CD4-positive, alpha-beta memory T cell (primary cell): ENCODE measurements around the gene GMDS. TPM values are rescaled to one million over a fixed set of nuclear protein-coding genes. Genes with fewer than 3 reads are reported as not detected.

ENCODE experiments used
- CTCF ChIA-PET: fragments of 350-600 bp; sonication (Branson Sonifier 250); formaldehyde crosslinking; loops from one replicate; lab custom pipeline; 2021; ENCODE audit warnings: inconsistent platforms; ENCODE audit not compliant: partially characterized antibody; lab: Charles Lee
- POLR2A ChIA-PET: fragments of 350-600 bp; sonication (Branson Sonifier 250); formaldehyde crosslinking; loops from one replicate; lab custom pipeline; 2021; ENCODE audit not compliant: partially characterized antibody; lab: Charles Lee
- DNase-seq, 5 donors: peaks; one replicate each; pipeline versions ENCODE4 v3.0.0 to v3.0.0-alpha.2; 2020 to 2022; ENCODE audit warnings: mixed read lengths in 1 of 5
- H3K27ac ChIP-seq: one replicate; pipeline ENCODE4 v1.7.0; 2013; ENCODE audit warnings: low read depth, low read length
- H3K27me3 ChIP-seq: 2 replicates; pipeline ENCODE4 v1.7.0; 2013; ENCODE audit warnings: mild to moderate bottlenecking, low read length, moderate library complexity; ENCODE audit not compliant: insufficient read depth
- H3K36me3 ChIP-seq: 2 replicates; pipeline ENCODE4 v1.7.0; 2013; ENCODE audit warnings: mild to moderate bottlenecking, low read length, moderate library complexity; ENCODE audit not compliant: insufficient read depth
- H3K4me1 ChIP-seq: 2 replicates; pipeline ENCODE4 v1.7.0; 2013; ENCODE audit warnings: mild to moderate bottlenecking, low read length, moderate library complexity; ENCODE audit not compliant: insufficient read depth
- H3K4me3 ChIP-seq, 2 donors: one replicate each; pipeline ENCODE4 v1.7.0; 2013; ENCODE audit warnings: low read length in 2 of 2, mild to moderate bottlenecking in 1 of 2
- H3K9me3 ChIP-seq, 2 donors: one replicate each; pipeline ENCODE4 v1.7.0; 2013; ENCODE audit warnings: low read length in 2 of 2, control low read depth in 1 of 2; ENCODE audit not compliant: control insufficient read depth in 1 of 2
- H3K27ac Mint-ChIP-seq, 7 donors: one replicate each; pipeline ENCODE4 v1.8.0; 2020 to 2021; ENCODE audit warnings: mixed read lengths in 7 of 7, mild to moderate bottlenecking in 6 of 7, inconsistent platforms in 3 of 7, moderate library complexity in 3 of 7
- H3K27me3 Mint-ChIP-seq, 2 donors: one replicate each; pipeline ENCODE4 v1.8.0; 2020 to 2021; ENCODE audit warnings: mixed read lengths in 2 of 2
- H3K36me3 Mint-ChIP-seq, 2 donors: one replicate each; pipeline ENCODE4 v1.8.0; 2020 to 2021; ENCODE audit warnings: mixed read lengths in 2 of 2, inconsistent platforms in 1 of 2, mild to moderate bottlenecking in 1 of 2
- H3K4me1 Mint-ChIP-seq, 4 donors: one replicate each; pipeline ENCODE4 v1.8.0; 2020 to 2021; ENCODE audit warnings: mixed read lengths in 4 of 4, mild to moderate bottlenecking in 1 of 4
- H3K4me3 Mint-ChIP-seq, 8 donors: one replicate each; pipeline ENCODE4 v1.8.0; 2020 to 2021; ENCODE audit warnings: mixed read lengths in 8 of 8, mild to moderate bottlenecking in 7 of 8, moderate library complexity in 6 of 8, inconsistent platforms in 3 of 8
- H3K9me3 Mint-ChIP-seq, 8 donors: one replicate each; pipeline ENCODE4 v1.8.0; 2020 to 2021; ENCODE audit warnings: mixed read lengths in 8 of 8, mild to moderate bottlenecking in 5 of 8, inconsistent platforms in 3 of 8, moderate library complexity in 1 of 8
- intact Hi-C: fragments of 100-400 bp; cut with micrococcal nuclease; formaldehyde crosslinking; loops from one replicate; pipeline ENCODE4 v1.15.1; 2023
- polyA plus RNA-seq, 2 donors: library from polyadenylated mRNA; unstranded; fragments of 300-500 nt; fragmentation: Illumina TruSeq; gene quantifications; one replicate each; pipeline ENCODE4 v1.2.3, GENCODE V29; 2021
- total RNA-seq, 2 experiments: library from RNA; stranded (reverse); gene quantifications; one replicate each; pipeline ENCODE4 v1.2.3, GENCODE V29; 2021

The GMDS gene
- total and polyA plus RNA-seq, 4 experiments from 2014 or later: 12.1 to 24.0 (median 15.2) TPM

GRCh38 chr6:2193931-2194330 lies 51.5 kb downstream of the GMDS start:
- H3K4me3 ChIP-seq: no peak overlapping the region
- H3K4me1 ChIP-seq: no peaks in the 10 kb centered on the region
- H3K27me3 Mint-ChIP-seq: peaks cover 0 to under 1% of the 10 kb centered on the region in 2 donors
- H3K4me3 Mint-ChIP-seq: no peak overlapping the region
- intact Hi-C loops: no loop called here
- peaks cover 0 to 3% (median 1%) of the 10 kb centered on the region in 4 donors for H3K4me1 Mint-ChIP-seq
- ChIA-PET CTCF (interaction anchor here (1.3 to 5.1 kb wide), 2 partner anchors 593 to 597 kb away, joined by 3 to 35 read pairs; no protein-coding TSS in a partner anchor), POLR2A (no interaction called here)
- H3K9me3 ChIP-seq: no peaks in the 10 kb centered on the region
- H3K27ac ChIP-seq: no peak overlapping the region
- H3K27ac Mint-ChIP-seq: no peak overlapping the region
- no peaks in the 10 kb centered on the region for H3K36me3 Mint-ChIP-seq
- no peak for DNase-seq
- H3K36me3 ChIP-seq: no peaks in the 10 kb centered on the region
- no peaks in the 10 kb centered on the region for H3K27me3 ChIP-seq
- no peaks in the 10 kb centered on the region for H3K9me3 Mint-ChIP-seq

GRCh38 chr6:2192976-2193375 lies 52.4 kb downstream of the GMDS start:
- H3K27ac Mint-ChIP-seq: no peak overlapping the region

GRCh38 chr6:2191390-2191740 lies 54.0 kb downstream of the GMDS start:
- Mint-ChIP-seq H3K4me3 (no peak overlapping the region), H3K27ac (no peak overlapping the region), H3K27me3 (peaks cover 0 to 1% of the 10 kb centered on the region in 2 donors), H3K9me3 (no peaks in the 10 kb centered on the region), H3K36me3 (no peaks in the 10 kb centered on the region), H3K4me1 (peaks cover 0 to 8% (median 2%) of the 10 kb centered on the region in 4 donors)
- Histone ChIP-seq H3K9me3 (no peaks in the 10 kb centered on the region), H3K36me3 (no peaks in the 10 kb centered on the region), H3K4me1 (no peaks in the 10 kb centered on the region), H3K27ac (no peak overlapping the region), H3K27me3 (no peaks in the 10 kb centered on the region), H3K4me3 (no peak overlapping the region)
- ChIA-PET CTCF (interaction anchor here (1.2 to 5.1 kb wide), 2 partner anchors 594 to 668 kb away, joined by 3 to 35 read pairs; no protein-coding TSS in a partner anchor), POLR2A (no interaction called here)
- intact Hi-C loops: no loop called here
- no peak for DNase-seq

More at GRCh38 chr6:2192976-2193375, 52.4 kb downstream of the GMDS start:
- ChIA-PET POLR2A (no interaction called here), CTCF (interaction anchor here (1.3 to 5.1 kb wide), 2 partner anchors 592 to 596 kb away, joined by 3 to 35 read pairs; no protein-coding TSS in a partner anchor)
- no peaks in the 10 kb centered on the region for H3K4me1 ChIP-seq
- Mint-ChIP-seq H3K9me3 (no peaks in the 10 kb centered on the region), H3K4me1 (peaks cover 0 to 6% (median 2%) of the 10 kb centered on the region in 4 donors), H3K36me3 (no peaks in the 10 kb centered on the region), H3K4me3 (no peak overlapping the region), H3K27me3 (peaks cover 0 to 1% of the 10 kb centered on the region in 2 donors)
- no peaks in the 10 kb centered on the region for H3K9me3 ChIP-seq
- no peak overlapping the region for H3K4me3 ChIP-seq
- DNase-seq: no peak
- no peaks in the 10 kb centered on the region for H3K27me3 ChIP-seq
- intact Hi-C loops: no loop called here
- H3K27ac ChIP-seq: no peak overlapping the region
- no peaks in the 10 kb centered on the region for H3K36me3 ChIP-seq

GRCh38 chr6:2190661-2191389 lies 54.6 kb downstream of the GMDS start:
- Mint-ChIP-seq H3K4me3 (no peak overlapping the region), H3K36me3 (no peaks in the 10 kb centered on the region), H3K27me3 (peaks cover 0 to 1% of the 10 kb centered on the region in 2 donors), H3K9me3 (no peaks in the 10 kb centered on the region), H3K4me1 (peaks cover 0 to 8% (median under 1%) of the 10 kb centered on the region in 4 donors), H3K27ac (no peak overlapping the region)
- Histone ChIP-seq H3K9me3 (no peaks in the 10 kb centered on the region), H3K4me3 (no peak overlapping the region), H3K27me3 (no peaks in the 10 kb centered on the region), H3K36me3 (no peaks in the 10 kb centered on the region), H3K4me1 (no peaks in the 10 kb centered on the region), H3K27ac (no peak overlapping the region)
- DNase-seq: no peak
- POLR2A ChIA-PET: no interaction called here
- intact Hi-C loops: no loop called here
- CTCF ChIA-PET: interaction anchor here (5.1 kb wide), 1 partner anchor 594 kb away, joined by 35 read pairs; no protein-coding TSS in a partner anchor

- CTCF ChIA-PET: no interaction called here
- H3K9me3 ChIP-seq: no peaks in the 10 kb centered on the region
- H3K36me3 ChIP-seq: no peaks in the 10 kb centered on the region
- POLR2A ChIA-PET: no interaction called here
- intact Hi-C loops: no loop called here
- H3K27me3 Mint-ChIP-seq: peaks cover 0 to 1% of the 10 kb centered on the region in 2 donors
- H3K4me3 ChIP-seq: no peak overlapping the region
- peak overlapping the region in 1 of 7 donors; percentile 9 for H3K27ac Mint-ChIP-seq
- no peaks in the 10 kb centered on the region for H3K4me1 ChIP-seq
- DNase-seq: no peak
- no peaks in the 10 kb centered on the region for H3K9me3 Mint-ChIP-seq
- H3K4me3 Mint-ChIP-seq: no peak overlapping the region
- H3K27me3 ChIP-seq: no peaks in the 10 kb centered on the region
- H3K36me3 Mint-ChIP-seq: no peaks in the 10 kb centered on the region
- no peak overlapping the region for H3K27ac ChIP-seq
- H3K4me1 Mint-ChIP-seq: peaks cover 0 to 10% (median 2%) of the 10 kb centered on the region in 4 donors
These were observed 56.5 kb downstream of the GMDS start for GRCh38 chr6:2188856-2189384.

- intact Hi-C loops: no loop called here
- Mint-ChIP-seq H3K27me3 (peaks cover 0 to 1% of the 10 kb centered on the region in 2 donors), H3K27ac (no peak overlapping the region), H3K4me3 (no peak overlapping the region), H3K9me3 (no peaks in the 10 kb centered on the region), H3K4me1 (peaks cover 0 to 10% (median 2%) of the 10 kb centered on the region in 4 donors), H3K36me3 (no peaks in the 10 kb centered on the region)
- H3K4me1 ChIP-seq: no peaks in the 10 kb centered on the region
- no peaks in the 10 kb centered on the region for H3K27me3 ChIP-seq
- no peaks in the 10 kb centered on the region for H3K36me3 ChIP-seq
- H3K9me3 ChIP-seq: no peaks in the 10 kb centered on the region
- CTCF ChIA-PET: no interaction called here
- H3K4me3 ChIP-seq: no peak overlapping the region
- no peak overlapping the region for H3K27ac ChIP-seq
- POLR2A ChIA-PET: no interaction called here
- no peak for DNase-seq
These were observed 57.0 kb downstream of the GMDS start for GRCh38 chr6:2188397-2188796.

GRCh38 chr6:2187826-2188225 lies 57.6 kb downstream of the GMDS start:
- DNase-seq: no peak
- Mint-ChIP-seq H3K9me3 (no peaks in the 10 kb centered on the region), H3K4me3 (no peak overlapping the region), H3K36me3 (no peaks in the 10 kb centered on the region), H3K4me1 (peaks cover 0 to 10% (median 2%) of the 10 kb centered on the region in 4 donors), H3K27ac (no peak overlapping the region), H3K27me3 (peaks cover 0 to 1% of the 10 kb centered on the region in 2 donors)
- H3K27ac ChIP-seq: no peak overlapping the region
- no peaks in the 10 kb centered on the region for H3K27me3 ChIP-seq
- H3K9me3 ChIP-seq: no peaks in the 10 kb centered on the region
- no peaks in the 10 kb centered on the region for H3K36me3 ChIP-seq
- intact Hi-C loops: no loop called here
- CTCF ChIA-PET: interaction anchor here (0.9 kb wide), 1 partner anchor 8 kb away, joined by 3 read pairs; no protein-coding TSS in a partner anchor
- POLR2A ChIA-PET: no interaction called here
- H3K4me1 ChIP-seq: no peaks in the 10 kb centered on the region
- no peak overlapping the region for H3K4me3 ChIP-seq
